RPMI7951 (cell line): ENCODE measurements around the gene RNF208. TPM values are rescaled to one million over a fixed set of nuclear protein-coding genes. Genes with fewer than 3 reads are reported as not detected.
"Not testable (repeated sequence)": the region's sequence is repeated elsewhere in the genome, so short reads cannot be mapped to it uniquely, and the experiment has no call there.

Experiments used
- DNase-seq: peaks from one replicate; pipeline ENCODE4 v3.0.0-alpha.2; 2012; ENCODE audit warnings: low read depth
- total RNA-seq: library from RNA; depleted of rRNA; stranded (reverse); fragments of >200 nt; shearing (Covaris generic); gene quantifications from 2 replicates; pipeline ENCODE4 v1.2.3, GENCODE V29; 2014

RNF208 gene
- total RNA-seq, 1 experiment from 2014 or later = not detected

DNA sequence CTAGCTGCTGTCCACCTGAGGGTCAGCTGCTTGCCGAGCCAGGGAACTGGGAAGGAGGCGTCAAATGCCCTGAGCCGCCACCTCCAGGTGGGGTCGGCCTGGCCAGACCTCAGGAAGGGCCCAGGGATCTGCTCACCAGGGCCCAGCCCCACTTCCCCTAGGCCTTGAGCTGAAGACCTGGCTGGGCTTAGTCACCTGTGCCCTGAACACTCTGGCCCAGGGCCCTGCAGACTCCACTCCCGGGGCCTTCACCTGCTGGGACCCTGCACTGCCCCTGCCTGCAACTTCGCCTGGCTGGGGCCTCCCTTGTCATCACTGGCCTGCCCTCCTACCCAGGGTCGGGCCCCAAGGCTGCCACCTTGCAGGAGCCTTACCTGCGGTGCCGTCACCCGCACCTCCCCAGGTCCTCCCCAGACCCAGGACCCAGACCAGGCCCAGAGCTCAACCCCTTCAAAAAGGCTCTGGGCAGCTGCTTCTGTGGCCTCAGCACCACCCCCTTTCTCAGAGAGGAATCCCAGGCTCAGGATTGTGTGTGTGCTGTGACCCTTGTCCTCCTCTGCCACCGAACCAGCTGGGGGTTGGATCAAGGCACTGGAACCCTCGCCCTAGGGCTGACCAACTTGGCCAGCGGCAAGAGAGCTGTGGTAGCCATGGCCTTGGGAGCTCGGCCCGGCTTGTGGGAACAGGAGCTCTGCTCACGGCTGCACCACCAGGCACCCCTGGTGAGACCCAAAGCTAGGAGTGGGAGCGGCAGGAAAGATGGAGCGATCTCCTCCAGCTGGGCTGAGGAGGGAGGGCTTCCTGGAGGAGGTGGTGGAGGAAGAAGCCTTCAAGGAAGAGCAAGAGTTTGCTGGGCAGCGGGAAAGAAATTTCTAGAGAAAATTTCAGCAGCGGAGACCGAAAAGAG, 31.9 kb upstream of the RNF208 start:
- DNase-seq = no peak

- no peak for DNase-seq
These were observed 30.8 kb upstream of the RNF208 start for GRCh38 chr9:137252555-137253506.

- no peak for DNase-seq
These were observed 29.6 kb upstream of the RNF208 start for GRCh38 chr9:137251490-137252268.

DNA sequence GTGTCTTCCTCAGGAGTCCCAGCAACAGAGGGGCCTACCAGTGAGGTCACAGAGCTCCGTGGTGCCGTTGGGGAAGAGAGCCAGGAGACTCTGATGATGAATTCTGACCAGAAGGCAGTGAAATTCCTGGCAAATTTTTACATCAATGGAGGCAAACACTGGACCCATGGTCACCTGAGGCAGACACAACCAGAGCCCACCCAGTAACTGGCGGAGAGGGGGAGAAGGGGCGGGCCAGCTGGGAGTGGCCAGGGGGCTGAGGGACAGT, 29.1 kb upstream of the RNF208 start, which contains the start of gene STPG3:
TSS of gene STPG3 (plus strand) at position 93 of the 268 bp plus-strand sequence. CDS start at position 94, 1 bp downstream.
- DNase-seq = no peak

DNA sequence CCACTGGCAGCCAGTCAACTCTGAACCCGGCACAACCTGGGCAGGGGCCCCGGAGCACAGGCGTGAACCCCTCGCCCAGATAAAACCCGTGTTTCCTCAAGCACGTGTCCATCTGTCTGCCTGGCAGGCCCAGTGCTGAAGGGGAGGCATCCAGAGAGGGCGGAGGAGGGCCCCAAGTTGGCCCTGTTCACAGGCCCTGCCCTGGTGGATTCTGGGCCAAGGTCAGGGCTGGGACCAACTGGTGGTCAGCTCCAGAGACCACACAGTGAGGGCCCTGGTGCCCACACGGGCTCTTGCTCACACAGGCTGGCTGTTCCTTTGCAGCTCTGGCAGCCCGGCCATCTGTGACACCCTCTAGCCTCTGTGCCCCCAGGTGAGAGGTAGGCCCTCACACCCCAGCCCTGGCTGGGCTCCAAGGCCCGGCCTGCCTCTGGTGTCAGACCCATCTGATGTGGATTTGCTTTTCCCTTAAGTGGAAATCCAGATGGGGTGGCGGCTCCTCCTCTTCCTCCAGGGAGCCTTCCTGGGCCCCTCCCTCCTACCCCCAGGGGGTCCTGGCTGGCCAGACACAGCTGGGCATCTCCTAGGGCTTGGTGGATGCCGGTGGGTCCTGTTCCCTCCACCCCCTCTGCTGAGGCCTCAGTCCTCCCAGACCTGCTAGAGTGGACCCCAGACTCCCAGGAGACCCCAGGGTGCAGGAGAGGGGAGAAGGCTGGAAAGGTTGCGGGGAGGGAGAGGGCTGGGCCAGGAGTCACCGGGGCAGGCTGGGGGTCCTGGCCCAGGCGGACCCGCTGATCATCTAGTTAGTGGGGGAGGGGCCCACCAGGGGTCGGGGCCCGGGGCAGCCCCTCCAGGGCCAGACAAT, 28.5 kb upstream of the RNF208 start:
- no peak for DNase-seq

DNA sequence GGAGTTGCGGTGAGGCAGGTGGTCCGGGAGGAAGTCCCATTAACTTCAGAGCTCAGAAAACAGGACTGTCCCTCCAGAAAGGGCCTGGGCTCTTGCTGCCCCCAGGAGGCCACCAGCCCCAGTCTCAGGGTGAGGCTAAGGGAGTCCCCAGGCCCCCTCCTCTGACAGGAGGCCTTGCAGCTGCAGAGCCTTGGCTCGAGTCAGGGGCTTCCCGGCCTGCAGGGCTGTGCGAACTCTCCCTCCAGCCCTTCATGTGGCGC, 25.8 kb upstream of the RNF208 start:
- no peak for DNase-seq

DNA sequence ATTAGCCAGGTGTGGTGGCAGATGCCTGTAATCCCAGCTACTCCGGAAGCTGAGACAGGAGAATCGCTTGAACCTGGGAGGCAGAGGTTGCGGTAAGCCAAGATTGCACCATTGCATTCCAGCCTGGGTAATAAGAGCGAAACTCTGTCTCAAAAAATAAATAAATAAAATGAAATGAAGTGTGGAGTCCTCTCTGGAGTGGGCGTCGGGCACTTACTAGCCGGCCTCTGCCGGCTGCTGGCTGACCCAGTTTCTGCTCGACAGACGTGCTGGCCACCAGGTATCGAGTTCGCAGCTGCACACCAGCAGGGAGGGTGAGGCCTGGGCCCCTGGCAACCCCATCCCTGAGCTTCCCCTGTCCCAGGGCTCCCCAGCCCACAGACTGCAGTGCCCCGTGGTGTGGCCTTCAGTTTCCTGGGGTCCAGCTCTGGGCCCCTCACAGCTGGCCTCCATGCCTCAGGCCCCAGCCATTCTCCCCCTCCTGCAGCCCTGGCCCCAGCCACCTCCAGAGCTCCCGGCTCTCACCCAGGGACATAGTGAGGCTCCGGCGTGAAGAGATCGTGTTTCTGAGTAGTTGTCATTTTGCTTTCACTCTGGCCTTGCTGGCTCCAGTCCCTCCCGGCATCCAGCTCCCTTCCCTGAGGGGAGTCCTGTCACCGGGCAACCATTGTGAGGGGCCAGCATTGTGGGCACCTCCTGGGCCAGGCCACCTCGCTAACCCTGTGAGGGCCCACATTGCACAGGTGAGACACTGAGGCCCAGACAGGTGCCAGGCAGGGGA, 25.3 kb upstream of the RNF208 start:
- DNase-seq = no peak

- no peak for DNase-seq
These were observed 23.7 kb upstream of the RNF208 start for GRCh38 chr9:137245450-137246421.

- peak; percentile 33 for DNase-seq
These were observed 22.7 kb upstream of the RNF208 start for GRCh38 chr9:137244486-137245449.

GRCh38 chr9:137243626-137244485, 21.8 kb upstream of the RNF208 start:
- DNase-seq = no peak

DNA sequence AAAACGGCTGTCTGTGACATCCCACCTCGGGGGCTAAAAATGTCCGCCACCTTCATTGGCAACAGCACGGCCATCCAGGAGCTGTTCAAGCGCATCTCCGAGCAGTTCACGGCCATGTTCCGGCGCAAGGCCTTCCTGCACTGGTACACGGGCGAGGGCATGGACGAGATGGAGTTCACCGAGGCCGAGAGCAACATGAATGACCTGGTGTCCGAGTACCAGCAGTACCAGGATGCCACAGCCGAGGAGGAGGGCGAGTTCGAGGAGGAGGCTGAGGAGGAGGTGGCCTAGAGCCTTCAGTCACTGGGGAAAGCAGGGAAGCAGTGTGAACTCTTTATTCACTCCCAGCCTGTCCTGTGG, 21.2 kb upstream of the RNF208 start:
- DNase-seq = not testable (repeated sequence)

DNA sequence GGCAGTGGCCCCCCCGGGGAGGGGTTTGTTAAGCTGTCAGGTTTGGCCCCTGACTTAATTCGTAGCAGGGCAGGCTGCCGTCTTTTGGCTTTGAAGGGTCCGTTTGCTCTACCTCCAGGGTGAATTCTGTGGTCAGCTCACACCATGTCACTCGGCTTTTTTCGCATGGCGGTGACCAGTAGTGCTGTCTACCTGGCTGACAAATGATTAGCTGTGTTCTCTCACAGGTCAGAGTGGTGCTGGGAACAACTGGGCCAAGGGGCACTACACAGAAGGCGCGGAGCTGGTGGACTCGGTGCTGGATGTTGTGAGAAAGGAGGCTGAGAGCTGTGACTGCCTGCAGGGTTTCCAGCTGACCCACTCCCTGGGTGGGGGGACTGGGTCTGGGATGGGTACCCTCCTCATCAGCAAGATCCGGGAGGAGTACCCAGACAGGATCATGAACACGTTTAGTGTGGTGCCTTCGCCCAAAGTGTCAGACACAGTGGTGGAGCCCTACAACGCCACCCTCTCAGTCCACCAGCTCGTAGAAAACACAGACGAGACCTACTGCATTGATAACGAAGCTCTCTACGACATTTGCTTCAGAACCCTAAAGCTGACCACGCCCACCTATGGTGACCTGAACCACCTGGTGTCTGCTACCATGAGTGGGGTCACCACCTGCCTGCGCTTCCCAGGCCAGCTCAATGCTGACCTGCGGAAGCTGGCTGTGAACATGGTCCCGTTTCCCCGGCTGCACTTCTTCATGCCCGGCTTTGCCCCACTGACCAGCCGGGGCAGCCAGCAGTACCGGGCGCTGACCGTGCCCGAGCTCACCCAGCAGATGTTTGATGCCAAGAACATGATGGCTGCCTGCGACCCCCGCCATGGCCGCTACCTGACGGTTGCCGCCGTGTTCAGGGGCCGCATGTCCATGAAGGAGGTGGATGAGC, 20.5 kb upstream of the RNF208 start:
- no peak for DNase-seq

DNA sequence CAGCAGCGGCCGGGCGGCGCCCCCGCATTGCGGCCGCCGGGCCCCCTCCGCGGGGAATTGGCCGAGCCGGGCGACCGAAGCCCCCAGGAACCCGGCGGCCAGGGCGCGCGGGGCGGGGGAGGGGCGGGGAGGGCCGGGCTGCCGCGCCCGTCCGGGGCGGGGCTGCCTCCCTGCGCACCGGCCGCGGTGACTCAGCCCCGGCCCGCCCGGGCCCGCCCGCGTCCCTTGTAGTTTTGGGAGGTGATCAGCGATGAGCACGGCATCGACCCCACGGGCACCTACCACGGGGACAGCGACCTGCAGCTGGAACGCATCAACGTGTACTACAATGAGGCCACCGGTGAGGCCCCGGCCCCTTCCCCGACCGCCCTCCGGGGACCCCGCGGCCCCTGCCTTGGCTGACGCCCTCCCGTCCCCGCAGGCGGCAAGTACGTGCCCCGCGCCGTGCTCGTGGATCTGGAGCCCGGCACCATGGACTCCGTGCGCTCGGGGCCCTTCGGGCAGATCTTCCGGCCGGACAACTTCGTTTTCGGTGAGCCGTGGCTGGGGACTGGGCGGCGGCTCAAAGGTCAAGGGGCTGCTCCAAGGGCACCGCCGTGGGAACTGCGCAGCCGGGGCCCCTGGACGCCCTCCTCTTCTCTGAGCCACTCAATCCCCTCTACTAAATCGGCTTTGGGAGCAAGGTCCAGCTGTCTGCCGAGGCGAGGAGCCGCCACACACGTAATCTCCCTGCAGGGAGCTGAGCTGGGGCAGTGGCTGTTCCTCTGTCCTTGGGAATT, 19.6 kb upstream of the RNF208 start:
- peak; percentile 60 for DNase-seq

DNA sequence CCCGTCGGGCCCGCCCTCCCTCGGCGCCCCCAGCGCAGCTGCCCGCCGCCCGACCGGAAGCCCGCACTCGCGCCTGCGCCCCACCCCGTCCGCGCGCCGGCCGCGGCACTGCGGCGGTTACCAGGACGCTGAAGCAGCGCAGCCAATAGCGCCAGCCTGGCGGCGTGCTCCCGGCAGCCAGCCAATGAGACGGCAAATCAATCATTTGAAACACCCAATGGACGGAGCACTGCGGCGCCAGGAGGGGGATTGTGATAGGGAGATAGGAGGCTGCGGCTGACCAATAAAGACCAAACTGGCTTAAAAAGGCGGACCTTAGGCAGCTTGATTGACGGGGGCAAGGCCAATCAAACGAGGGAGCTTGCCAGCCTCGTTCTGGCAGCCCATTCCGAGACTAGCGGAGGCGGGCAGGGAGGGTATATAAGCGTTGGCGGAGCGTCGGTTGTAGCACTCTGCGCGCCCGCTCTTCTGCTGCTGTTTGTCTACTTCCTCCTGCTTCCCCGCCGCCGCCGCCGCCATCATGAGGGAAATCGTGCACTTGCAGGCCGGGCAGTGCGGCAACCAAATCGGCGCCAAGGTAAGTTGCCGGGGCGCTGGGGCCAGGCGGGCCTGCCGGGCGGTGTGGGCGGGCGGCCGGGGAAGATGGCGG, 18.9 kb upstream of the RNF208 start, which contains the start of gene TUBB4B:
TSS of gene TUBB4B (plus strand) at position 447 of the 649 bp plus-strand sequence. CDS start at position 521, 74 bp downstream.
- peak; percentile 100 for DNase-seq
